ENCODE measurements around the gene HARBI1. TPM values are rescaled to one million over a fixed set of nuclear protein-coding genes. Genes with fewer than 3 reads are reported as not detected.

HARBI1 gene
- total and polyA plus RNA-seq, 9 of the 15 experiments (the other 6 are each of a cell fraction or from before 2014, with no cell fraction given) = 3.5 to 8.4 (median 5.5) TPM

DNA sequence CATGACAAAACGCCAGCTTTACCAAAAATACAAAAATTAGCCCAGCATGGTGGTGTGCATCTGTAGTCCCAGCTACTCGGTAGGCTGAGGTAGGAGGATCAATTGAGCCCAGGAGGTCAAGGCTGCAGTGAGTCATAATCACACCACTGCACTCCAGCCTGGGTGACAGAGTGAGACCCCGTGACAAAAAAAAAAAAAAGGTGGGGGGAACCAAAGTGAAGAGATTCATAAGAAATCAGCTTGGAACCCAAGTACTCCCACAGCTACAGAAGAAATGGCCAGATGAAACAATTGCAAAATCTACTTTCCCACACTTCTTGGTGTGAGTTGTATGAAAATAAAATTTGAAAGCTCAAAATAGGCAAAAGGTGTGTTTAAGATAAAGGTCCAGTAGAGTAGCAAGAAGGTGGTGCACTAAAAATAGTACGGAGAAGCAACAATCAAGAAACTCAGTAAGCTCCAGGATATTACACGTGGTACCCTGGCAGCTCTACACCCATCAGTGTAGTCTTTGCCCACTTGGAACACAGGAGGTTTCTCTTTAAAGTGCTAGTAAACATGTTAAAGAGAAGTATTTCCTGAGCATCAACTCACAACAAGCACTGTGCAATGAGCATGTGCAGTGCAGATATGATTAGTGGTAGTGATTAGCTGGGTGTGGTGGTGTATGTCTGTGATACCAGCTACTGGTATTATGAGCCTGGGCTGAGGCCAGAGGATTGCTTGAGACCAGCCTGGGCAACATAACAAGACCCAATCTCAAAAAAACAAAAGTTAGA is 5.3 kb downstream of the HARBI1 start (continued):
- TF ChIP-seq CHD1 (IDR thresholded peaks at IDR 0.05; ENCODE audit: low read length) = no peak
- peak; percentile 57 for TF ChIP-seq CBFA2T2 (conservative IDR thresholded peaks at IDR 0.05)
- no peak for TF ChIP-seq FOS (IDR thresholded peaks at IDR 0.05; ENCODE audit: extremely low read depth, insufficient read length)
- TF ChIP-seq ZNF561 (CRISPR knock-in tag; conservative IDR thresholded peaks at IDR 0.05) = no peak
- no peak for TF ChIP-seq NFATC3 (IDR thresholded peaks at IDR 0.05)
- TF ChIP-seq MED1 (CRISPR knock-in tag; IDR thresholded peaks at IDR 0.05; ENCODE audit: borderline replicate concordance) = no peak
- TF ChIP-seq LEF1 (IDR thresholded peaks at IDR 0.05) = no peak
- no peak for TF ChIP-seq SRSF7 (optimal IDR thresholded peaks at IDR 0.05; ENCODE audit: low read depth, low read length)
- peak; percentile 81 for TF ChIP-seq TEAD4 (IDR thresholded peaks at IDR 0.05; ENCODE audit: low read length)
- TF ChIP-seq TEAD4 (CRISPR knock-in tag; IDR thresholded peaks at IDR 0.05; ENCODE audit: borderline replicate concordance) = no peak
- TF ChIP-seq HNRNPK (IDR thresholded peaks at IDR 0.05; ENCODE audit: low read depth, low read length, poor library complexity, severe bottlenecking) = no peak
- TF ChIP-seq JUN (IDR thresholded peaks at IDR 0.05; ENCODE audit: borderline replicate concordance, low read depth, low read length) = peak; percentile 65; the same call in 1 of the 2 replicates
- TF ChIP-seq JUN (CRISPR knock-in tag; IDR thresholded peaks at IDR 0.05; ENCODE audit: borderline replicate concordance) = no peak
- TF ChIP-seq, protein P1, sequence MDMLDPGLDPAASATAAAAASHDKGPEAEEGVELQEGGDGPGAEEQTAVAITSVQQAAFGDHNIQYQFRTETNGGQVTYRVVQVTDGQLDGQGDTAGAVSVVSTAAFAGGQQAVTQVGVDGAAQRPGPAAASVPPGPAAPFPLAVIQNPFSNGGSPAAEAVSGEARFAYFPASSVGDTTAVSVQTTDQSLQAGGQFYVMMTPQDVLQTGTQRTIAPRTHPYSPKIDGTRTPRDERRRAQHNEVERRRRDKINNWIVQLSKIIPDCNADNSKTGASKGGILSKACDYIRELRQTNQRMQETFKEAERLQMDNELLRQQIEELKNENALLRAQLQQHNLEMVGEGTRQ (CRISPR knock-in tag; IDR thresholded peaks at IDR 0.05) = no peak
- TF ChIP-seq, protein P2, sequence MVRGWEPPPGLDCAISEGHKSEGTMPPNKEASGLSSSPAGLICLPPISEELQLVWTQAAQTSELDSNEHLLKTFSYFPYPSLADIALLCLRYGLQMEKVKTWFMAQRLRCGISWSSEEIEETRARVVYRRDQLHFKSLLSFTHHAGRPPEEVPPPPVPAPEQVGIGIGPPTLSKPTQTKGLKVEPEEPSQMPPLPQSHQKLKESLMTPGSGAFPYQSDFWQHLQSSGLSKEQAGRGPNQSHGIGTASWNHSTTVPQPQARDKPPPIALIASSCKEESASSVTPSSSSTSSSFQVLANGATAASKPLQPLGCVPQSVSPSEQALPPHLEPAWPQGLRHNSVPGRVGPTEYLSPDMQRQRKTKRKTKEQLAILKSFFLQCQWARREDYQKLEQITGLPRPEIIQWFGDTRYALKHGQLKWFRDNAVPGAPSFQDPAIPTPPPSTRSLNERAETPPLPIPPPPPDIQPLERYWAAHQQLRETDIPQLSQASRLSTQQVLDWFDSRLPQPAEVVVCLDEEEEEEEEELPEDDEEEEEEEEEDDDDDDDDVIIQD (CRISPR knock-in tag; IDR thresholded peaks at IDR 0.05) = no peak
- peak; percentile 77 for TF ChIP-seq TCF3 (CRISPR knock-in tag; IDR thresholded peaks at IDR 0.05)
- TF ChIP-seq FOXK2 (conservative IDR thresholded peaks at IDR 0.05 in 1 of 2, IDR thresholded peaks at IDR 0.05 in 1 of 2; ENCODE audit: low read depth in 2 of 2) = peak; percentile 52 to 68; a peak in 3 of 4 replicates
- TF ChIP-seq, protein P3, sequence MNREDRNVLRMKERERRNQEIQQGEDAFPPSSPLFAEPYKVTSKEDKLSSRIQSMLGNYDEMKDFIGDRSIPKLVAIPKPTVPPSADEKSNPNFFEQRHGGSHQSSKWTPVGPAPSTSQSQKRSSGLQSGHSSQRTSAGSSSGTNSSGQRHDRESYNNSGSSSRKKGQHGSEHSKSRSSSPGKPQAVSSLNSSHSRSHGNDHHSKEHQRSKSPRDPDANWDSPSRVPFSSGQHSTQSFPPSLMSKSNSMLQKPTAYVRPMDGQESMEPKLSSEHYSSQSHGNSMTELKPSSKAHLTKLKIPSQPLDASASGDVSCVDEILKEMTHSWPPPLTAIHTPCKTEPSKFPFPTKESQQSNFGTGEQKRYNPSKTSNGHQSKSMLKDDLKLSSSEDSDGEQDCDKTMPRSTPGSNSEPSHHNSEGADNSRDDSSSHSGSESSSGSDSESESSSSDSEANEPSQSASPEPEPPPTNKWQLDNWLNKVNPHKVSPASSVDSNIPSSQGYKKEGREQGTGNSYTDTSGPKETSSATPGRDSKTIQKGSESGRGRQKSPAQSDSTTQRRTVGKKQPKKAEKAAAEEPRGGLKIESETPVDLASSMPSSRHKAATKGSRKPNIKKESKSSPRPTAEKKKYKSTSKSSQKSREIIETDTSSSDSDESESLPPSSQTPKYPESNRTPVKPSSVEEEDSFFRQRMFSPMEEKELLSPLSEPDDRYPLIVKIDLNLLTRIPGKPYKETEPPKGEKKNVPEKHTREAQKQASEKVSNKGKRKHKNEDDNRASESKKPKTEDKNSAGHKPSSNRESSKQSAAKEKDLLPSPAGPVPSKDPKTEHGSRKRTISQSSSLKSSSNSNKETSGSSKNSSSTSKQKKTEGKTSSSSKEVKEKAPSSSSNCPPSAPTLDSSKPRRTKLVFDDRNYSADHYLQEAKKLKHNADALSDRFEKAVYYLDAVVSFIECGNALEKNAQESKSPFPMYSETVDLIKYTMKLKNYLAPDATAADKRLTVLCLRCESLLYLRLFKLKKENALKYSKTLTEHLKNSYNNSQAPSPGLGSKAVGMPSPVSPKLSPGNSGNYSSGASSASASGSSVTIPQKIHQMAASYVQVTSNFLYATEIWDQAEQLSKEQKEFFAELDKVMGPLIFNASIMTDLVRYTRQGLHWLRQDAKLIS (CRISPR knock-in tag; IDR thresholded peaks at IDR 0.05) = no peak
- no peak for TF ChIP-seq KLF16 (IDR thresholded peaks at IDR 0.05)
- TF ChIP-seq, protein P4, sequence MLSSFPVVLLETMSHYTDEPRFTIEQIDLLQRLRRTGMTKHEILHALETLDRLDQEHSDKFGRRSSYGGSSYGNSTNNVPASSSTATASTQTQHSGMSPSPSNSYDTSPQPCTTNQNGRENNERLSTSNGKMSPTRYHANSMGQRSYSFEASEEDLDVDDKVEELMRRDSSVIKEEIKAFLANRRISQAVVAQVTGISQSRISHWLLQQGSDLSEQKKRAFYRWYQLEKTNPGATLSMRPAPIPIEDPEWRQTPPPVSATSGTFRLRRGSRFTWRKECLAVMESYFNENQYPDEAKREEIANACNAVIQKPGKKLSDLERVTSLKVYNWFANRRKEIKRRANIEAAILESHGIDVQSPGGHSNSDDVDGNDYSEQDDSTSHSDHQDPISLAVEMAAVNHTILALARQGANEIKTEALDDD (IDR thresholded peaks at IDR 0.05) = peak; percentile 52; the same call in 1 of the 2 replicates
- TF ChIP-seq DPF2 (IDR thresholded peaks at IDR 0.05) = peak; percentile 66

Data from K562 (cell line).